HPDE6-E6E7 (cell line): ENCODE results near the gene RHBDL3.
A peak's percentile ranks its signal among the peaks of the same experiment; 100 is the strongest.
"Not testable (repeated sequence)": the region's sequence is repeated elsewhere in the genome, so short reads cannot be mapped to it uniquely, and the experiment has no call there.

Experiments used
- DNase-seq: peaks from one replicate; pipeline ENCODE4 v3.0.0; 2011; ENCODE audit warnings: missing footprints; ENCODE audit errors: extremely low spot score

RHBDL3 gene

GRCh38 chr17:32265192-32265923 lies at the start of gene RHBDL3:
Gene RHBDL3 (plus strand): TSS chr17:32265832. CDS start chr17:32266190, 358 bp downstream.
- no peak for DNase-seq

- peak; percentile 71 for DNase-seq
These were observed 43.0 kb upstream of the RHBDL3 start for GRCh38 chr17:32222621-32223020.

GRCh38 chr17:32223703-32224102 lies 41.9 kb upstream of the RHBDL3 start:
- no peak for DNase-seq

- DNase-seq: no peak
These were observed 38.7 kb upstream of the RHBDL3 start for GRCh38 chr17:32226886-32227285.

GRCh38 chr17:32227910-32228309 lies 37.7 kb upstream of the RHBDL3 start:
- no peak for DNase-seq

- no peak for DNase-seq
These were observed 30.0 kb upstream of the RHBDL3 start for GRCh38 chr17:32235588-32235987.

- no peak for DNase-seq
These were observed 26.2 kb upstream of the RHBDL3 start for GRCh38 chr17:32239456-32239855.

GRCh38 chr17:32240750-32241149 lies 24.9 kb upstream of the RHBDL3 start:
- DNase-seq: no peak

GRCh38 chr17:32241640-32242039 lies 24.0 kb upstream of the RHBDL3 start:
- DNase-seq: no peak

- no peak for DNase-seq
These were observed 16.2 kb upstream of the RHBDL3 start for GRCh38 chr17:32249475-32249874.

- DNase-seq: peak; percentile 70
These were observed 12.5 kb upstream of the RHBDL3 start for GRCh38 chr17:32253117-32253611.

GRCh38 chr17:32256012-32256700 lies 9.5 kb upstream of the RHBDL3 start:
- no peak for DNase-seq

- no peak for DNase-seq
These were observed 9.0 kb upstream of the RHBDL3 start for GRCh38 chr17:32256701-32257019.

- DNase-seq: no peak
These were observed 7.1 kb upstream of the RHBDL3 start for GRCh38 chr17:32258383-32259140.

- DNase-seq: no peak
These were observed 6.0 kb upstream of the RHBDL3 start for GRCh38 chr17:32259586-32259985.

- no peak for DNase-seq
These were observed 4.3 kb upstream of the RHBDL3 start for GRCh38 chr17:32261417-32261736.

- no peak for DNase-seq
These were observed 3.6 kb upstream of the RHBDL3 start for GRCh38 chr17:32261936-32262510.

GRCh38 chr17:32263515-32263914 lies 2.1 kb upstream of the RHBDL3 start:
- DNase-seq: not testable (repeated sequence)

- no peak for DNase-seq
These were observed 1.4 kb upstream of the RHBDL3 start for GRCh38 chr17:32264140-32264799.

GRCh38 chr17:32264823-32265191 lies 825 bp upstream of the RHBDL3 start:
- no peak for DNase-seq

GRCh38 chr17:32266051-32266388 lies 388 bp downstream of the RHBDL3 start:
- no peak for DNase-seq
